DOHH2 (cell line): ENCODE data around the gene RBMS3.

Experiments
- H3F3A ChIP-seq: fragments of 200-600 bp; sonication (generic), shearing (Covaris generic); 2 replicates; pipeline ENCODE4 v1.6.0; 2016; ENCODE audit warnings: antibody characterized with exemption, mild to moderate bottlenecking; ENCODE audit not compliant: control insufficient read depth, insufficient read depth
- H3K27ac ChIP-seq: fragments of 200-600 bp; sonication (generic); 2 replicates; pipeline ENCODE4 v1.5.1; 2014; ENCODE audit warnings: low read depth, mild to moderate bottlenecking, low read length, moderate library complexity
- H3K27me3 ChIP-seq: fragments of 200-600 bp; sonication (generic); 2 replicates; pipeline ENCODE4 v1.6.1; 2014; ENCODE audit warnings: mild to moderate bottlenecking, low read length, mixed read lengths; ENCODE audit not compliant: control insufficient read depth
- H3K36me3 ChIP-seq: fragments of 200-600 bp; sonication (generic); 2 replicates; pipeline ENCODE4 v1.6.1; 2014; ENCODE audit warnings: mild to moderate bottlenecking, low read length, moderate library complexity, mixed read lengths; ENCODE audit not compliant: control insufficient read depth
- H3K4me1 ChIP-seq: fragments of 200-600 bp; sonication (generic); 2 replicates; pipeline ENCODE4 v1.6.1; 2014; ENCODE audit warnings: mild to moderate bottlenecking, low read length, mixed read lengths; ENCODE audit not compliant: control insufficient read depth
- H3K4me2 ChIP-seq: fragments of 200-600 bp; sonication (generic); 2 replicates; pipeline ENCODE4 v1.6.0; 2014; ENCODE audit warnings: mild to moderate bottlenecking, low read length, moderate library complexity
- H3K4me3 ChIP-seq: fragments of 200-600 bp; sonication (generic); 2 replicates; pipeline ENCODE4 v1.5.1; 2014; ENCODE audit warnings: mild to moderate bottlenecking, low read length, mixed read lengths
- H3K79me2 ChIP-seq: fragments of 200-600 bp; sonication (generic); 2 replicates; pipeline ENCODE4 v1.6.1; 2014; ENCODE audit warnings: mild to moderate bottlenecking, low read length, mixed read lengths; ENCODE audit not compliant: control insufficient read depth
- H3K9me2 ChIP-seq: fragments of 200-600 bp; sonication (generic); replicated peaks from 2 replicates; pipeline ENCODE4 v1.6.1; 2014; ENCODE audit warnings: mild to moderate bottlenecking, low read length, mixed read lengths; ENCODE audit not compliant: control insufficient read depth
- H3K9me3 ChIP-seq: fragments of 200-600 bp; sonication (generic); 2 replicates; pipeline ENCODE4 v1.6.1; 2014; ENCODE audit warnings: antibody characterized with exemption, low read length, mixed read lengths; ENCODE audit not compliant: control insufficient read depth, insufficient read depth
- H4K20me1 ChIP-seq: fragments of 200-600 bp; sonication (generic); 2 replicates; pipeline ENCODE4 v1.6.0; 2014; ENCODE audit warnings: low read depth, mild to moderate bottlenecking, antibody characterized with exemption, low read length, moderate library complexity; ENCODE audit not compliant: control insufficient read depth, insufficient read depth
- CTCF ChIP-seq: fragments of 200-600 bp; sonication (generic); IDR thresholded peaks from one replicate; pipeline ENCODE4 v1.5.1; 2014; ENCODE audit warnings: antibody characterized with exemption, mild to moderate bottlenecking, low read depth, low read length; ENCODE audit not compliant: poor library complexity, severe bottlenecking
- EZH2phosphoT487 ChIP-seq: fragments of 200-600 bp; sonication (generic); IDR thresholded peaks from 2 replicates; pipeline ENCODE4 v1.6.1; 2017; ENCODE audit warnings: borderline replicate concordance, mild to moderate bottlenecking, antibody characterized with exemption, low read length, moderate library complexity, mixed read lengths

RBMS3 gene

GRCh38 chr3:29363110-29363509 is 82.2 kb downstream of the RBMS3 start:
- H4K20me1 ChIP-seq: no peaks in the 10 kb centered on the region
- no peaks in the 10 kb centered on the region for H3K27me3 ChIP-seq
- H3K4me1 ChIP-seq: peaks cover 50% of the 10 kb centered on the region
- no peak for TF ChIP-seq EZH2phosphoT487
- TF ChIP-seq CTCF: no peak
- no peaks in the 10 kb centered on the region; the same call in 1 of the 2 replicates for H3K79me2 ChIP-seq
- H3K4me2 ChIP-seq: no peak overlapping the region
- H3K9me2 ChIP-seq: no peaks in the 10 kb centered on the region
- H3K36me3 ChIP-seq: no peaks in the 10 kb centered on the region; the same call in 1 of the 2 replicates
- no peak overlapping the region for H3K4me3 ChIP-seq
- no peaks in the 10 kb centered on the region for H3F3A ChIP-seq
- H3K9me3 ChIP-seq: peaks cover 4% of the 10 kb centered on the region; the same call in 1 of the 2 replicates
- H3K27ac ChIP-seq: no peak overlapping the region

GRCh38 chr3:29370021-29370420 is 89.2 kb downstream of the RBMS3 start:
- no peak for TF ChIP-seq EZH2phosphoT487
- Histone ChIP-seq H3K9me3 (no peaks in the 10 kb centered on the region), H3K27ac (no peak overlapping the region), H3K27me3 (no peaks in the 10 kb centered on the region), H3K36me3 (no peaks in the 10 kb centered on the region; the same call in 1 of the 2 replicates), H3K4me3 (no peak overlapping the region), H4K20me1 (no peaks in the 10 kb centered on the region), H3F3A (no peaks in the 10 kb centered on the region), H3K4me2 (no peak overlapping the region), H3K79me2 (no peaks in the 10 kb centered on the region), H3K4me1 (peaks cover 39% of the 10 kb centered on the region), H3K9me2 (no peaks in the 10 kb centered on the region)

GRCh38 chr3:29370476-29371420 is 89.9 kb downstream of the RBMS3 start:
- no peak overlapping the region for H3K27ac ChIP-seq
- no peak overlapping the region for H3K4me3 ChIP-seq
- H3K4me1 ChIP-seq: peaks cover 32% of the 10 kb centered on the region
- H3K79me2 ChIP-seq: no peaks in the 10 kb centered on the region
- H4K20me1 ChIP-seq: no peaks in the 10 kb centered on the region
- no peaks in the 10 kb centered on the region; the same call in 1 of the 2 replicates for H3K36me3 ChIP-seq
- H3K9me3 ChIP-seq: no peaks in the 10 kb centered on the region
- H3F3A ChIP-seq: no peaks in the 10 kb centered on the region
- H3K27me3 ChIP-seq: no peaks in the 10 kb centered on the region
- no peaks in the 10 kb centered on the region for H3K9me2 ChIP-seq
- TF ChIP-seq EZH2phosphoT487 (no peak), CTCF (no peak)
- no peak overlapping the region for H3K4me2 ChIP-seq

GRCh38 chr3:29373131-29373680 is 92.3 kb downstream of the RBMS3 start:
- Histone ChIP-seq H3K27me3 (no peaks in the 10 kb centered on the region), H4K20me1 (no peaks in the 10 kb centered on the region), H3K9me2 (no peaks in the 10 kb centered on the region), H3K4me2 (no peak overlapping the region), H3K36me3 (no peaks in the 10 kb centered on the region), H3K4me3 (no peak overlapping the region), H3K79me2 (no peaks in the 10 kb centered on the region), H3K4me1 (peaks cover 9% of the 10 kb centered on the region), H3K27ac (no peak overlapping the region), H3K9me3 (no peaks in the 10 kb centered on the region), H3F3A (no peaks in the 10 kb centered on the region)
- TF ChIP-seq EZH2phosphoT487 (no peak), CTCF (no peak)
